K562 (cell line): ENCODE data around the gene CGREF1. TPM values are rescaled to one million over a fixed set of nuclear protein-coding genes. Genes with fewer than 3 reads are reported as not detected.

Experiments
- ETS2 ChIP-seq: IDR thresholded peaks from 2 replicates; pipeline ENCODE4 v1.6.1; 2016; ENCODE audit warnings: borderline replicate concordance, missing genetic modification characterization, mild to moderate bottlenecking, moderate library complexity, missing compliant biosample characterization; ENCODE audit not compliant: poor library complexity, severe bottlenecking
- JUNB ChIP-seq: fragments of 450-650 bp; formaldehyde crosslinking; conservative IDR thresholded peaks from 2 replicates; pipeline ENCODE4 v1.4.0; 2020; ENCODE audit warnings: mild to moderate bottlenecking
- MCM5 ChIP-seq: fragments of 450-650 bp; IDR thresholded peaks from 2 replicates; pipeline ENCODE4 v1.6.1; 2016; ENCODE audit warnings: low read depth
- NR2C2 ChIP-seq, 2 experiments: fragments of 200-800 bp in 1 of 2; sonication (Bioruptor generic) in 1 of 2; sonication (generic) in 1 of 2; formaldehyde crosslinking in 1 of 2; IDR thresholded peaks; 2 replicates each; pipeline versions ENCODE4 v1.6.1 to v1.8.0; 2016 to 2022; ENCODE audit warnings: mild to moderate bottlenecking in 1 of 2, missing compliant biosample characterization in 1 of 2, missing genetic modification characterization in 1 of 2, missing genetic modification reagents in 1 of 2
- NR3C1 ChIP-seq: sonication (generic); formaldehyde crosslinking; IDR thresholded peaks from 2 replicates; pipeline ENCODE4 v1.8.1; 2022; ENCODE audit warnings: missing genetic modification reagents
- TBP ChIP-seq: optimal IDR thresholded peaks from 2 replicates; pipeline ENCODE3; 2011; ENCODE audit warnings: low read depth, low read length, improper control_type of control experiment
- ZZZ3 ChIP-seq: fragments of 450-650 bp; IDR thresholded peaks from 2 replicates; pipeline ENCODE4 v1.6.1; 2016; ENCODE audit warnings: antibody characterized with exemption, mild to moderate bottlenecking, moderate library complexity
- polyA plus RNA-seq, 8 experiments: library from polyadenylated mRNA; depleted of rRNA in 4 of 8; stranded (reverse) in 5 of 8; unstranded in 3 of 8; fragments of >200 nt; fragmentation: Nextera tagmentation in 2 of 8; fragmentation: Illumina TruSeq in 1 of 8; extraction: Ambion mirVana in 2 of 8; extraction: Trizol in 1 of 8; gene quantifications; 2 replicates each; pipeline versions ENCODE4 v1.2.1 to v1.2.3, GENCODE V29; 2011 to 2014; ENCODE audit warnings: inconsistent platforms in 1 of 8, missing spikeins in 1 of 8
- total RNA-seq, 7 experiments: library from RNA; depleted of rRNA in 6 of 7; stranded (reverse); fragments of >200 nt in 6 of 7; fragmentation: Illumina TruSeq in 2 of 7; extraction: Trizol in 2 of 7; gene quantifications; 2 replicates each; pipeline versions ENCODE4 v1.2.1 to v1.2.3, GENCODE V29; 2011 to 2021; ENCODE audit warnings: low replicate concordance in 1 of 7
- TF ChIP-seq, protein P1 (sequence below): sonication (generic); formaldehyde crosslinking; IDR thresholded peaks from 2 replicates; pipeline ENCODE4 v1.8.0; 2022; ENCODE audit warnings: missing genetic modification reagents, mild to moderate bottlenecking, borderline replicate concordance
- TF ChIP-seq, protein P2 (sequence below), 2 experiments: fragments of 450-650 bp; IDR thresholded peaks; 2 replicates each; pipeline ENCODE4 v1.6.1; 2018; ENCODE audit warnings: mild to moderate bottlenecking in 2 of 2, low read depth in 1 of 2; ENCODE audit not compliant: partially characterized antibody in 2 of 2
- TF ChIP-seq, protein P3 (sequence below): fragments of 250-450 bp; sonication (Bioruptor Pico); IDR thresholded peaks from 2 replicates; pipeline ENCODE4 v1.5.0; 2021; ENCODE audit warnings: mild to moderate bottlenecking, moderate library complexity

CGREF1 gene
- total and polyA plus RNA-seq, 9 of the 15 experiments (the other 6 are each of a cell fraction or from before 2014, with no cell fraction given), result 0.07 to 0.50 (median 0.37) TPM

GRCh38 chr2:27133905-27134780 is 15.2 kb upstream of the CGREF1 start, which contains the start of gene PREB (continued):
- TF ChIP-seq ETS2 (no peak), TBP (peak; percentile 51), ZZZ3 (no peak), JUNB (CRISPR knock-in tag) (0 out of 2 replicates have a peak, but pooled peaks have one; percentile 10), NR3C1 (CRISPR knock-in tag) (no peak), MCM5 (no peak), NR2C2 (CRISPR knock-in tag; IDR thresholded peaks at IDR 0.05) (no peak), NR2C2 (tag; IDR thresholded peaks at IDR 0.05) (no peak)
- TF ChIP-seq, protein P1, sequence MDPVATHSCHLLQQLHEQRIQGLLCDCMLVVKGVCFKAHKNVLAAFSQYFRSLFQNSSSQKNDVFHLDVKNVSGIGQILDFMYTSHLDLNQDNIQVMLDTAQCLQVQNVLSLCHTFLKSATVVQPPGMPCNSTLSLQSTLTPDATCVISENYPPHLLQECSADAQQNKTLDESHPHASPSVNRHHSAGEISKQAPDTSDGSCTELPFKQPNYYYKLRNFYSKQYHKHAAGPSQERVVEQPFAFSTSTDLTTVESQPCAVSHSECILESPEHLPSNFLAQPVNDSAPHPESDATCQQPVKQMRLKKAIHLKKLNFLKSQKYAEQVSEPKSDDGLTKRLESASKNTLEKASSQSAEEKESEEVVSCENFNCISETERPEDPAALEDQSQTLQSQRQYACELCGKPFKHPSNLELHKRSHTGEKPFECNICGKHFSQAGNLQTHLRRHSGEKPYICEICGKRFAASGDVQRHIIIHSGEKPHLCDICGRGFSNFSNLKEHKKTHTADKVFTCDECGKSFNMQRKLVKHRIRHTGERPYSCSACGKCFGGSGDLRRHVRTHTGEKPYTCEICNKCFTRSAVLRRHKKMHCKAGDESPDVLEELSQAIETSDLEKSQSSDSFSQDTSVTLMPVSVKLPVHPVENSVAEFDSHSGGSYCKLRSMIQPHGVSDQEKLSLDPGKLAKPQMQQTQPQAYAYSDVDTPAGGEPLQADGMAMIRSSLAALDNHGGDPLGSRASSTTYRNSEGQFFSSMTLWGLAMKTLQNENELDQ (CRISPR knock-in tag), result no peak
- TF ChIP-seq, protein P2, sequence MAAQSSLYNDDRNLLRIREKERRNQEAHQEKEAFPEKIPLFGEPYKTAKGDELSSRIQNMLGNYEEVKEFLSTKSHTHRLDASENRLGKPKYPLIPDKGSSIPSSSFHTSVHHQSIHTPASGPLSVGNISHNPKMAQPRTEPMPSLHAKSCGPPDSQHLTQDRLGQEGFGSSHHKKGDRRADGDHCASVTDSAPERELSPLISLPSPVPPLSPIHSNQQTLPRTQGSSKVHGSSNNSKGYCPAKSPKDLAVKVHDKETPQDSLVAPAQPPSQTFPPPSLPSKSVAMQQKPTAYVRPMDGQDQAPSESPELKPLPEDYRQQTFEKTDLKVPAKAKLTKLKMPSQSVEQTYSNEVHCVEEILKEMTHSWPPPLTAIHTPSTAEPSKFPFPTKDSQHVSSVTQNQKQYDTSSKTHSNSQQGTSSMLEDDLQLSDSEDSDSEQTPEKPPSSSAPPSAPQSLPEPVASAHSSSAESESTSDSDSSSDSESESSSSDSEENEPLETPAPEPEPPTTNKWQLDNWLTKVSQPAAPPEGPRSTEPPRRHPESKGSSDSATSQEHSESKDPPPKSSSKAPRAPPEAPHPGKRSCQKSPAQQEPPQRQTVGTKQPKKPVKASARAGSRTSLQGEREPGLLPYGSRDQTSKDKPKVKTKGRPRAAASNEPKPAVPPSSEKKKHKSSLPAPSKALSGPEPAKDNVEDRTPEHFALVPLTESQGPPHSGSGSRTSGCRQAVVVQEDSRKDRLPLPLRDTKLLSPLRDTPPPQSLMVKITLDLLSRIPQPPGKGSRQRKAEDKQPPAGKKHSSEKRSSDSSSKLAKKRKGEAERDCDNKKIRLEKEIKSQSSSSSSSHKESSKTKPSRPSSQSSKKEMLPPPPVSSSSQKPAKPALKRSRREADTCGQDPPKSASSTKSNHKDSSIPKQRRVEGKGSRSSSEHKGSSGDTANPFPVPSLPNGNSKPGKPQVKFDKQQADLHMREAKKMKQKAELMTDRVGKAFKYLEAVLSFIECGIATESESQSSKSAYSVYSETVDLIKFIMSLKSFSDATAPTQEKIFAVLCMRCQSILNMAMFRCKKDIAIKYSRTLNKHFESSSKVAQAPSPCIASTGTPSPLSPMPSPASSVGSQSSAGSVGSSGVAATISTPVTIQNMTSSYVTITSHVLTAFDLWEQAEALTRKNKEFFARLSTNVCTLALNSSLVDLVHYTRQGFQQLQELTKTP (IDR thresholded peaks at IDR 0.05; ENCODE audit: low read depth in 1 of 2, partially characterized antibody in 2 of 2), result no peak
- TF ChIP-seq, protein P3, sequence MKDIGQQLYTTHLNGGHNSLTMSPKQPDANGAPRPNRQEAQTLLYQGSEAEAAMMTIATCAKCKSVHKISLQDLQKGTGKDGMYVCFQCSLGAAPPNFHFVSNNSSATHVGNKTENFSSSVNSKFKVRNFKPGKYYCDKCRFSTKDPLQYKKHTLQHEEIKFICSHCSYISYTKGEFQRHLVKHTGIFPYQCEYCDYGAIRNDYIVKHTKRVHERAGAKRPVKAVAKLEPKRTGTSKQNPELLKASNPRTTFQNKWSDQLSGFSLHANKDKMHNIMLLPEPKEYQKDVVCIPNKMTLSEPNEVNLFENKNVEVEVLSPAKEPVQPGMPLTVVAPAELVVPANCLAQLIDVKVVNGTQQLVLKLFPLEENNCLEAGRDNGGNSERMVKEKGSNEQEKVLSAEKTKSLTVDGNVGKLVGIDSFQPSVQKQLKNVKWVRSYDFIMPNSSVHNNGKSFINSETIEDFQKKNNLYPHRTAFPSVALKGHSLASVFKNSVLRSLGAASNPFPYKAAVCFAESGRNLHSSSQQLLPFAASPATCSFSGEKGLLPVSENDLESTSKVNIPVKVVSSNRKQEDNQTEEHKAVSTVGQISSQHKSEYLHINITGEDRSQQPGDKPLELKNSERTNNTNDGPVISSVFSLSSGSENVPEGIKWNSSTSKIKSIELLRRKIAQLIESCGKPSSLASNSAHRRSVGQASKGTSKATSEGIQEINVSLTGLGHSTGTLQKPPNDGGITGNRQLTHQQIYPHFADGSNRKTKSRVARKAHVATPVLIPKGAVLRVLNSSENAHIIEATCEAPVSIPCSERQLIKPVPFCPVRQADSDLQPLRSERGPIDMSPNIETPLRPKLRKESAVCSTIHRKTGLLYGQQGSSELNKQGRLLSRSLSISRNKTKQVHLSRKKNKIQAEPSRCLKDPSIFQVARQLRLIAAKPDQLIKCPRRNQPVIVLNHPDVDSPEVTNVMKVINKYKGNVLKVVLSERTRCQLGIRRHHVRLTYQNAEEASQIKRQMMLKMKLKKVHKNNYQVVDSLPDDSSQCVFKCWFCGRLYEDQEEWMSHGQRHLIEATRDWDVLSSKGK (CRISPR knock-in tag), result no peak
